Heart right ventricle (tissue), 16 donors: ENCODE results near the gene DIAPH1. TPM values are rescaled to one million over a fixed set of nuclear protein-coding genes. Genes with fewer than 3 reads are reported as not detected.
A peak's percentile ranks its signal among the peaks of the same experiment; 100 is the strongest.

Experiments used
- ATAC-seq, 8 donors: fragments of 200-7000 bp; cut with Tn5 transposase; one replicate each; pipeline ENCODE4 v1.9.1; 2020; ENCODE audit warnings: mild to moderate bottlenecking in 8 of 8, moderate library complexity in 8 of 8, moderate number of reproducible peaks in 1 of 8
- DNase-seq, 2 donors: peaks; one replicate each; pipeline ENCODE4 v3.0.0-alpha.2; 2020
- H3K27ac ChIP-seq, 10 donors: fragments of 200-600 bp; sonication (generic) in 2 of 10; one replicate each; pipeline versions ENCODE4 v1.5.0 to v1.8.0; 2020 to 2022; ENCODE audit warnings: mild to moderate bottlenecking in 3 of 10
- H3K27me3 ChIP-seq, 7 donors: fragments of 200-600 bp; one replicate each; pipeline ENCODE4 v1.8.0; 2021 to 2022; ENCODE audit warnings: mild to moderate bottlenecking in 2 of 7
- H3K36me3 ChIP-seq, 9 donors: fragments of 200-600 bp; sonication (generic) in 1 of 9; one replicate each; pipeline versions ENCODE4 v1.5.0 to v1.8.0; 2020 to 2022; ENCODE audit warnings: mild to moderate bottlenecking in 2 of 9
- H3K4me1 ChIP-seq, 9 donors: fragments of 200-600 bp; sonication (generic) in 1 of 9; one replicate each; pipeline versions ENCODE4 v1.5.0 to v1.8.0; 2020 to 2022; ENCODE audit warnings: mild to moderate bottlenecking in 4 of 9
- H3K4me3 ChIP-seq, 10 donors: fragments of 200-600 bp; sonication (generic) in 2 of 10; one replicate each; pipeline versions ENCODE4 v1.5.0 to v1.8.0; 2020 to 2022; ENCODE audit warnings: mild to moderate bottlenecking in 7 of 10, moderate library complexity in 2 of 10
- H3K9me3 ChIP-seq, 11 donors: fragments of 200-600 bp in 10 of 11; sonication (generic) in 2 of 11; one replicate each; pipeline versions ENCODE4 v1.5.0 to v1.8.0; 2013 to 2022; ENCODE audit warnings: mild to moderate bottlenecking in 2 of 11, control low read depth in 1 of 11, moderate library complexity in 1 of 11
- CTCF ChIP-seq, 9 donors: fragments of 200-600 bp; sonication (generic) in 2 of 9; IDR thresholded peaks; one replicate each; pipeline versions ENCODE4 v1.5.0 to v1.8.0; 2021 to 2022; ENCODE audit warnings: antibody characterized with exemption in 9 of 9, mild to moderate bottlenecking in 5 of 9, moderate library complexity in 1 of 9
- WGBS, 2 donors: extraction: QIAGEN DNeasy Blood & Tissue Kit; methylation state at CpG; one replicate each; pipeline ENCODE4 v1.1.7; 2013; ENCODE audit warnings: inconsistent platforms in 1 of 2; 5-methylcytosine and 5-hydroxymethylcytosine counted together
- intact Hi-C, 10 donors: fragments of 100-400 bp; cut with DNase I; formaldehyde crosslinking; loops; one replicate each; pipeline versions ENCODE4 v1.11.1 to v1.14.2; 2022
- polyA plus RNA-seq, 2 donors: library from polyadenylated mRNA; stranded (reverse); fragments of 200-250 nt; gene quantifications; one replicate each; pipeline ENCODE4 v1.2.3, GENCODE V29; 2013
- total RNA-seq, 10 donors: library from RNA; stranded (reverse); fragmentation: NEBNext Ultra II Directional in 3 of 10; extraction: Animal tissue kit (Norgen Biotek cat#: 25700) in 3 of 10; gene quantifications; one replicate each; pipeline versions ENCODE4 v1.2.1 to v1.2.4, GENCODE V29; 2021 to 2023
- donor health status: Arrhythmogenic right ventricular cardiomyopathy.
- donor health status: ischemic (EF 13 %, LVEDD 7.1; RV severe dilation, severe dysfunction).
- donor health status: healthy with polysubstance abuse.
- donor health status: DM: no; HTN: yes; CAD: no.
- donor health status: DM: no; HTN: no; CAD: no.
- donor health status: ischemic (EF 25% LVEDD 6.9; RV normal size, moderate dysfunction).
- donor health status: ischemic (EF 25% LVEDD 5.7; RV mildly dilated, moderate dysfunction).
- donor health status: healthy.
- donor health status: DM: yes; HTN: yes; CAD: no.
- donor health status: Ischemic cardiomyopathy.
- donor health status: ischemic (EF 35%, LVEDD 5.7; RV mildly dilated, moderate dysfunction).
- donor health status: nonischemic (EF 11% LVEDD 7.7; RV severe dilation, severe dysfunction).
- donor health status: DM: yes; HTN: yes; CAD: no.
- donor health status: PGD.
- donor health status: ischemic (EF 29% LVEDD 5.4; RV normal size, mild dysfunction).
- donor health status: nonischemic (EF 23%, LVEDD 6.1; RV moderate dilation, normal function).

Gene DIAPH1
- total and polyA plus RNA-seq, 12 donors = 27.3 to 93.2 (median 45.6) TPM

GRCh38 chr5:141608046-141608445 is 10.8 kb downstream of the DIAPH1 start:
- TF ChIP-seq CTCF (IDR thresholded peaks at IDR 0.05) = no peak
- H3K4me3 ChIP-seq = no peak overlapping the region
- intact Hi-C loops = no loop called here
- WGBS, 2 donors = 69 to 71% methylated on average over 2 of the region's 2 CpGs
- DNase-seq (no peak), ATAC-seq (no peak)
- H3K27me3 ChIP-seq = no peaks in the 10 kb centered on the region
- H3K4me1 ChIP-seq = peaks cover 2 to 99% (median 48%) of the 10 kb centered on the region in 9 donors
- H3K9me3 ChIP-seq = no peaks in the 10 kb centered on the region
- H3K27ac ChIP-seq = peak overlapping the region in 1 of 10 donors; percentile 88
- peaks cover 0 to 5% (median 0%) of the 10 kb centered on the region in 9 donors for H3K36me3 ChIP-seq

DNA sequence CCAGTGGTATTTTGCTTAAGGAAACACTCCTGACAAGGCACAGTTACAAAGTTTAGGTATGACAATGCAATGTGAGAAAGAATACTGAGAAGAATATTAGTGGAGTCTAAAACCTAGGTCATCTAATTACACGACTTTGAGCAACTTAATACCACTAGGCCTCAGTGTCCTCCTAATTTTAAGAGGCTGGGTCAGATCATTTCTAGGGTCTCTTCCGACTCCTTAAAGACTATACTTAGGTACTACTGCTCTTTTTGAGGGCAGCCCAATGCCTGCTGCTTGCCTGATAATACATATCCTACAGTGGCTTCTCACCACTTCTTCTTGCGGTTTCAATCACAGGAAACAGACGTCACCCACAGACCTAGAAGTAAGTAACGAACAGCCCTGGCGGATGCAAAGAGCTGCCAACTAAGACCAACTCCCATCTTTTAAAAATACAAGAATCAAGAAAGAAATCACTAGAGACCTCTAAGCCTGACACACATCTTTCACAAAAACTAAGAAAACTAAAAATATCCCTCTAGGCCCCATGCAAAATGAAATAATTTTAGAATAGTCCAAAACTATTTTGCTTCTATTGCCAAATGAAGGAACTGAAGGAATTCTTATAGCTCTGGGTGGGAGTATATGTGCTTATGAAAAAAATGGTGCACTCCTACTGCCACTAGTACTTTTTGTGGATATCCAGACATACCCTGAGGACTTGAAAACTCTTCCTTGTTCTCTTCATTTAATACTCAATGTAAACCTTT is 13.1 kb downstream of the DIAPH1 start:
- intact Hi-C loops = no loop called here
- ATAC-seq (peak; percentile 68 to 89 (median 84)), DNase-seq (peak in 1 of 2 donors; percentile 65)
- Histone ChIP-seq H3K9me3 (no peaks in the 10 kb centered on the region), H3K27ac (peak overlapping the region; percentile 5 to 88 (median 75)), H3K27me3 (no peaks in the 10 kb centered on the region), H3K36me3 (peaks cover 0 to 5% (median 0%) of the 10 kb centered on the region in 9 donors), H3K4me1 (peaks cover 2 to 97% (median 44%) of the 10 kb centered on the region in 9 donors), H3K4me3 (peak overlapping the region in 1 of 10 donors; percentile 28)
- 39 to 62% methylated on average over 6 of the region's 6 CpGs for WGBS, 2 donors
- TF ChIP-seq CTCF (IDR thresholded peaks at IDR 0.05) = no peak

DNA sequence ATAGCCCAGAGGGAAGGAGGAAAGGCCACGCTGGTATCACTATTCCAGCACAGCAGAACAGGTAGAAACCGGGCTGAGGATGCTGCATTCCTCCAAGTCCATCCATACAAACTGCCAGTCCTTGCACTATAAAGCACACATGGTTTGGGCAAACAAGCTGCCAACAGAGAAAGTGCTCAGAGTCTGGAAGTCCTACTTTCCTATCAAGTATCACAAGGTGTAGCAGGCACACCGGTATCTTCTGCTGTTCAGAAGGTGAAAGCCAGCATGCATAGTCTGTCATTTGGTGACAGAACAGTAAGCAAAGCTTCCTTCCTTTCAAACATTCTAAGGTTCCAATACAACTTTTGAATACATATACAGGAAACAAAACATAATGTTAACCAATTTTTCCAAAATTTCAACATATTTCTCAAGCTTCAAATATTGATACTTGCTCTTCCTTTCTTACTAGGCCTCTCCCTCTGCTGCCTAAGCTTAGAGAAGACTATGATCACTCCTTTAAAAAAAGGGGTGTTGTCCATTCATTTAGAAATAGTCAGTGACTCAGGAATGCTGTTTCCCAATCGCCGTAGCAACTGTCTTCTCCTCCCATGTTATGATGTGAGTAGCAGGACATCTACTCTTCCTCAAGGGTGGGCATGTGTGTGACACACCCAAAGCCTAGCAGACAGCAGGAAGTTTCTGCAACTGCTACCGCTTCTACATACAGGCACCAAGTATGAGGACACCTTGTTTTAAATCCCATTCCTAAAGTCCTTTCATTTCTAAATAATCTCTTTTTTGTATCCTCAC is 14.7 kb downstream of the DIAPH1 start:
- Histone ChIP-seq H3K9me3 (no peaks in the 10 kb centered on the region), H3K4me1 (peaks cover 2 to 97% (median 56%) of the 10 kb centered on the region in 9 donors), H3K27ac (peak overlapping the region; percentile 12 to 88 (median 75)), H3K4me3 (peak overlapping the region in 1 of 10 donors; percentile 10), H3K36me3 (peaks cover 0 to 5% (median 0%) of the 10 kb centered on the region in 9 donors), H3K27me3 (no peaks in the 10 kb centered on the region)
- intact Hi-C loops = no loop called here
- peak; percentile 76 to 97 (median 86) for ATAC-seq
- peak in 1 of 2 donors; percentile 62 for DNase-seq
- WGBS, 2 donors = 54 to 67% methylated on average over 6 of the region's 6 CpGs
- TF ChIP-seq CTCF (IDR thresholded peaks at IDR 0.05) = no peak

- Histone ChIP-seq H3K27me3 (no peaks in the 10 kb centered on the region), H3K4me3 (no peak overlapping the region), H3K9me3 (peaks cover 0 to 4% (median 0%) of the 10 kb centered on the region in 11 donors), H3K4me1 (peaks cover 2 to 98% (median 64%) of the 10 kb centered on the region in 9 donors), H3K27ac (peak overlapping the region in 5 of 10 donors; percentile 73 to 88 (median 84)), H3K36me3 (peaks cover 0 to 5% (median 0%) of the 10 kb centered on the region in 9 donors)
- TF ChIP-seq CTCF (IDR thresholded peaks at IDR 0.05) = no peak
- 93 to 96% methylated on average over 1 of the region's 1 CpG for WGBS, 2 donors
- intact Hi-C loops = no loop called here
- ATAC-seq (no peak), DNase-seq (no peak)
These were observed 16.2 kb downstream of the DIAPH1 start for GRCh38 chr5:141602606-141603005.
